GM18867 (cell line): ENCODE data around the gene NAE1.
A peak's percentile ranks its signal among the peaks of the same experiment; 100 is the strongest.
"Not testable (repeated sequence)": the region's sequence is repeated elsewhere in the genome, so short reads cannot be mapped to it uniquely, and the experiment has no call there.

ENCODE experiments used
- ATAC-seq: cut with Tn5 transposase; IDR thresholded peaks from one replicate; pipeline ENCODE4 v1.9.1; 2021; ENCODE audit warnings: mild to moderate bottlenecking, moderate library complexity; ENCODE audit not compliant: unreplicated experiment

Gene NAE1

DNA sequence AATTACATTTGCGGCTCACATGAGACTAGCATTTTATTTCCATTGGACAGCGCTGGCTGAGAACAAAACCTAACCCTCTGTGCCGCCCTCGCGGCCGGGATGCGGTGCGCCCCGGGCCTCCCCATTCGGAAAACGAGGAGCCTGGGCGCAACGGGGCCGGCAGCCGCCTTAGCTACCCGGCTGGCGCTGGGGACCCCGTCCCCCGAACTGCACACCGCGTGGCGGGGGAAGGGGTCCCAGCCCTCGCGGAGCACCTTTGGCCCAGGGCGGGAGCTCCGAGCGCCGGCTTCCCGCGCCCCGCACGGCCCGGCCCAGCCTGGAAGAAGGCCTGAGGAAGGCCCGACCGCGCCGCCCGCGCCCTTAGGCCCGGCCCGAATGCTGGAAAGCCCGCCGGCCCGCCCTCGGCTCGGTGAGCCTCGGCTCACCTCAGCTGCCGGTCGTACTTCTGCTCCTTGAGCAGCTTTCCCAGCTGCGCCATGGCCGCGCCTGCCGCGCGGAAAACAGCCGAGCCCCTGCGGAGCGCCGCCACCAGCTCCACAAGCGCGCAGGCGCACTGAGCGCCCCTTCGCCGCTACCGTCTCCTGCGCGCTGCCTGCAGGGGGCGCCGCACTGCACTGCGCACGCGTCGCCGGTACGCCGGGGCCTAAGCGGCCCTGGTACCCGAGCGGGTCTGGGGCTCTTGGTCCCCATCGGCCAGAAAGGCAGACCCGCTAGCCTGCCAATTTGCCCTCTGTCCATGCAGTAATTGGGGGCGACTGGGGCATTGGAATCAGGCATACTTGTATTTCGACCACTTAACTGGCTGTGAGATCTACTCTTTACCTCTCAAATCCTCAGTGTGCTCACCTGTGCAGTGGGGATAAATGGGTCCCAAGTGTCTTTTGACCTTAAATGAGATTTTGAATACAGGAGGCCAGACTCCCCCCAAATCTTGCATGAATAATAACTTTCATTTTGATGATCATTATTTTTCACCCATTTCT, at the start of gene NAE1:
Gene NAE1, minus strand, starts transcription at position 555 of the 983 bp plus-strand sequence. Its CDS starts 77 bp downstream, at position 478.
- peak; percentile 92 for ATAC-seq

DNA sequence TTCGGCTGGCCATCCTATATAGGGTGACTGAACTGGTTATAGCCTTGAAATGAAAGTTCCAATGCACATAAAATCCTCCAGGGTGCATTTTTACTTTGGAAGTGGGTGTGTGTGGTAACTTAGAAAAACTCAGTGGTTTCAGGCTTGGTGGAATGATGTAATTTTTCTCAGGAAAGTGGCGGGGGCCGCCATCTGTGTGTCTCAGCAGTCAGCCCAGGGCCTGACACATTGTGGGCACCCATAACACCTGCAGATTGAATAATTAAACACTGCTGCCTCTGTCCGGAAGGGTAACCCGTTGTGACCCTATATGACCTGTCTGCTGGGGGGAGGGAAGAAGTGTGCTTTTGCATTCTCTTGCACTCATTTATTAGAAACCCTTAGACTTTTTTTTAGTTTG, 47.3 kb upstream of the NAE1 start:
- ATAC-seq = no peak

DNA sequence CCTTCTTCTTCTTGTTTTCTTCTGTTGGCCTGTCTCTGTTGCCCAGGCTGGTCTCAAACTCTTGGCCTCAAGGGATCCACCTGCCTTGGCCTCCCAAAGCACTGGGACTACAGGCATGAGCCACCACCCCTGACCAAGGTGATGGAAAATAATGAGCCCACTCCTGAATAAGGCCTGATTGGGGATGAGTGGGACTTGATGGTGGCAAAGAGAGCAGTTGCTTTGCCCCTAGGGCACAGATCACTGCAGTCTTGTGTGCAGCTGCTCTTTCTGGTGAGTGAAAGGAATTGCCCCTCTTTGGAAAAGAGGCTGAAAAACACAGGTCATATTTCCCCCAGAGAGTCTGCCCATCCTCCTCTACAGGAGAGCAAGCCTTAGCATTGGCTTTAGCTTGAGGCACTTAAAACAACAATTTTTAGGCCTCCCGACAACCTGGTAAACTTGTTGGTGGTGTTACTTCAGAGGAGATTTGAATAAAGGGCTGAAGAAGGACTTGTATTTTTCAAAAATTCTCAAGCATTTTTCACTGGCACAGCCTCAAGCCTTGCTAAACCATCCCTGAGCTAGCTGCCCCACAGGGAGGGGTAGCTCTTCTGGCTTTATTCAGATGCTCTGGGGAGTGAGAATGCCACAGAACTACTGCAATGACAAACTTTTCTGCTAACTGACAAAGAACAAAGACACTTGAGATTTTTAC, 43.5 kb upstream of the NAE1 start:
- ATAC-seq = no peak

DNA sequence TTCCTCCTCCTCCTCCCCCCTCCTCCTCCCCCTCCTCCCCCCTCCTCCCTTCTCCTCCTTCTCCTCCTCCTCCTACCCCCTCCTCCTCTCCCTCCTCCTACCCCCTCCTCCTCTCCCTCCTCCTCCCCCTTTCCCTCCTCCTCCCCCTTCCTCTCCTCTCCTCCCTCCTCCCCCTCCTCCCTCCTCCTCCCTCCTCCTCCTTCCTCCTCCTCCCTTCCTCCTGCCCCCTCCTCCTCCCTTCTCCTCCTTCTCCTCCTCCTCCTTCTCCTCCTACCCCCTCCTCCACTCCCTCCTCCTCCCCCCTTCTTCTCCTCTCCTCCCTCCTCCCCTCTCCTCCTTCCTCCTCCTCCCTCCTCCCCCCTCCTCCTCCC, 42.9 kb upstream of the NAE1 start:
- no peak for ATAC-seq

DNA sequence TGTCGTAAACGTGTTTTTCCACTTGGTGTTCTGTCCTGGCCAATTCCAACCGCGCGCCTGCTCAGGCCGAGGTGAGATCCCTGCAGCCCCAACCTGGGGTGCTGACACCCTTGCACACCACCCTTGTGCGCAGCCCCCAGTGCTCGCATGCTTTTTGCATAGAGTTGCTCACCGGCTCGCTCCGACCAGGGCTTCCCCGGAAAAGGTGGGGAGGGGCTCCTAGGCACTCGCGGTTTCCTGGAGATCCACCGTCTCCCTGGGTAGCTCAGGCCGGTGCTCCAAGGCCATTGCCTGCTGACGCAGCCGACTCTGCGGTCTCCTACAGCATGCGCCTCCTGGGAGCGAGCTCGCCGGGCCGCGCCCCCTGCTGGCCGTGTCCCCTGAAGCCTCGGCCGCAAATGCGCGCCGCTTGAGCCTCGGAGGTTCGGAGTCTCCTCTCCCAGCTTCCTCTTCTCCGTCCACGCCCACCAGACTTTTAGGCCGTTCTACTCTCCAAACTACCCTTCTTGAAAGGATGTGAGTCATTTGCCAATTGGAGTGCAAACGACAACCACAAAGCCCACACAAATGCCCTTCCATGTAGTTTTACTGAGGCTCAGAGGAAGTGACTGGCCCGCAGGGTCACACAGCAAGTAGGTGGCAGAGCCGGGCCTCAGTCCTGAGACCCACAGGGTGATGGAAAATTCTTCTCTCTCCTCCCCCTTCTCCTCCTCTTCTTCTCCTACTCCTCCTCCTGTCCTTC, 42.3 kb upstream of the NAE1 start:
- ATAC-seq = peak; percentile 83

DNA sequence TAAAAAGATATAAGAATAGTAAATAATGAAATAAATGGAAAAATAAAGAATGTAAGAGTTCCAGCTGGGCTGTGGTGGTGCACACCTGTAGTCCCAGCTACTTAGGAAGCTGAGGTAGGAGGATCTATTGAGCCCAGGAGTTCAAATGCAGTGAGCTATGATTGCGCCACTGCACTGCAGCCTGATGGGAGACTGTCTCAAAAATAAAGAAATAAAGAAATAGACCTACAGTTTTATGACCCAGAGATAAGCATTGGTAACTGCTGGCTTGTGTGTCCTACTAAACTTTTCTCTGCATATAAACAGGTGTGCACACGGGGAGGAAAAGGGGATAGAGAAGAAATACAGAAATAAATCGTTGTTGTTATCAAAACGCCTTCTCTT, 41.8 kb upstream of the NAE1 start:
- no peak for ATAC-seq

DNA sequence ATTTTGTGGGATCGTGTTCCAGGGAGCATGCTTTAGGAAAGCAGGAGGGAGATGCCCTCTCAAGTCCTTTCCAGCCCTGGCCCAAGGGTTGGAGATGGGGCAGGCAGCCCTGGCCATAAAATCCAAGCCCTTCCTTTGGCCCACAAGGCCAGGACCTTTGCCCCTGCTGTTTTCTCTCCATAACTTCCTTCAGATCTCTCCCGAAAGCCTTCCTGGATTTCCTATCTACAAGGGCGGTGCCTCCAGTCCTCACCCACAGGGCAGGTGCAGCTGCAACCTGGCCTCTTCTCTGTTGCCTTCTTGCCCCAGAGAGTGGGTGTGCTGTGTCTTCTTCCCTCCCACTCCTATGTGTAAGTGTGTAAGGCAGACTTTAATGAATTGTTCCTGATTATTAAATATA, 41.1 kb upstream of the NAE1 start:
- ATAC-seq = no peak

DNA sequence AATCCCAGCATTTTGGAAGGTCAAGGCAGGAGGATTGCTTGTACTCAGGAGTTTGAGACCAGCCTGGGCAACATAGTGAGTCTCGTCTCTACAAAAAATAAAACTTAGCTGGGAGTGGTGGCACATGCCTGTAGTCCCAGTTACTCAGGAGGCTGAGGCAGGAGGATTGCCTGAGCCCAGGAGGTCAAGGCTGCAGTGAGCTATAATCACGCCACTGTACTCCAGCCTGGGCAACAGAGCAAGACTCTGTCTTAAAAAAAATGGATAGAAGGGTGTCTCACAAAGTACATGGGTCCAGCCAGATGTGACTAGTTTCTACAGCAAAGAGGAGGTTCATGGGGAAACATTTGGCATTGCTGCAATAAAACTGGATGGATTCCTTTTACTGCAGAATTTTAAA, 40.6 kb upstream of the NAE1 start:
- not testable (repeated sequence) for ATAC-seq

DNA sequence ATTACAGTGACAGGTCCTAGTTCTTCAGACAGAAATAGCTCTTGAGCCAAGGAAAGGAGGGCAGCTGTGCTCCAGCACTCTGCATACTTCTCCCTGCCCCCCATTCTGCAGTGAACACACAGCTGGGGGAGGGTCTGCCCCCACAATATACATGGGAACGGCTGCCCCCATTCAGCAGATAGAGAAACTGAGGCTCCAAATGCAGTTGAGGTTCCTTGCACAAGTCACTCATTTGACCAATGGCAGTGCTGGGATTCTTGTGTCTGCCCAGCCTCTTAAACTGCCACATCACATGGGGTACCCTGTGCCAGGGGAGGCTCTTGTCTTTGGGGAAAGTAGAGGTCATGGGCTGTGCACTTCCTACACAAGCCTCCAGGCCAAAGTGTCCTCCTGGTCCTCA, 38.6 kb upstream of the NAE1 start:
- ATAC-seq = no peak

DNA sequence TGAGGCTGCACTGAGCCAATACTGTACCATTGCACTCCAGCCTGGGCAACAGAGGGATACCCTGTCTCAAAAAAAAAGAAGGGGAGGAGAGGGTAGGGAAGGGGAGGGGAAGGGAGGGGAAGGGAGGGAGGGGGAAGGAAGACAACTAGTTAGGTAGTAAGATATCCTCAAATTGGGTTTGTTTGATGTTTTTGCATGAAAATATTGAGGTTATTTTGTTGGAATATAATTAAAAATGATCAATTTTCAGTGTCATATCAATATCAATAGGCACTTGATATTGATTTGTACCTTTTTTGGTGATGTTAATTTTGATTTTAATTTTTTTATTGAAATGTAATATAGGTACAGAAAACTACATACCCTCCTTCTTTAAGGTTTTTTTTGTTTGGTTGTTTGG, 32.9 kb upstream of the NAE1 start:
- ATAC-seq = no peak

DNA sequence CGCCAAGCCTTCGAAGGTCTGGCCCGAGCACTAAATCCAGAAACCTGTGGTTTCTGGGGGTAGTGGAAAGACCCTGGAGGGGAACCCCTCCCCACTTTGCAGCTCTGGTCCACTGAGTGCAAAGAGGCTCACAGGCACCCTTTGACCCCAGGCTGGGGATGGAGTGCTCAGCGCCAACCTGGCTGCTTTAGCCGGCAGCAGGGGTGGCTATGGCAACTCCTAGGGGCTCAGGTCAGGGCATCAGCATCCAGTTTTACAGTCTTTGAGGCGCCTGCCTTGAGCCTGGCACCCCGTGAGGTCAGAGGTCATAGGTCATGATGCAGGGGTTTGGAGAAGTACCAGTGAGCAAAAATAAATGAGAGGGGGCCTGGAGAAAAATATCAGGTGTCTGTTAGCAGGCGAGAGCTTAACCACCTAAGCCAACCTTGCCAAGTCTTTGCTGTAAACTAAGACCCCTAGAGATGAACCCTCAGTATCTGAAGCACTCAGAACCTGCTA, 31.3 kb upstream of the NAE1 start:
- no peak for ATAC-seq

DNA sequence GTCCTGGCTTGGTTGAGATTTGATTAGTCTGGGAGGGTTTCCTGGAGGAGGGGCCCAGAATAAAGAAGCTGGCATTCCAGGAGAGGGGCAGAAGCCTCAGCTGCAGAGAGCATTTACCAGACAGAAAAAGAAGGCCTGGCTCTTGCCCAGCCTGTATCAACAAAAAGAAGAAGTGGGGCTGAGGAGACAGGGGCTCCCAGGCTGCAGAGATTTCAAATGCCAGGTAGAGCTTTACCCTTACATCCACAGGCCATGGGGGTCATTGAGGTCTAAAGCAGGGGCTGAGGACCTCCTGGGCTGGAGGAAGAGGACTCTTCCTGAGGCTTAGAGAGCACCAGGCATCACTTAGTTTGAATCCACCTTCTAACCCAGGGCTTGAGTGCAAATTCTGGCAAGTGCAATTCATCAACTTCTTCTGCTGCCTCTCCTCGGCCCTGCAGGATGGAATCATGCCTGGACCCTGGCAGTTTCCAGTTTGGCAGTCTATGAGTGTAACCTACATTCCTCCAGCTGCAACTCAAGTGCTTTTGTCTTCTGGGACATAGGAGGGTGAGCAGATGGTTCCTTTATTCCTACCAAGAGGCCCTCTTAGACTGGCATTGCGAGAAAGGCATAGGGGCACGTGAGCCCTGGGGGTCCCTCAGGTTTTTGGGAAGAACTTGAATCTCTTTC, 28.8 kb upstream of the NAE1 start:
- no peak for ATAC-seq

DNA sequence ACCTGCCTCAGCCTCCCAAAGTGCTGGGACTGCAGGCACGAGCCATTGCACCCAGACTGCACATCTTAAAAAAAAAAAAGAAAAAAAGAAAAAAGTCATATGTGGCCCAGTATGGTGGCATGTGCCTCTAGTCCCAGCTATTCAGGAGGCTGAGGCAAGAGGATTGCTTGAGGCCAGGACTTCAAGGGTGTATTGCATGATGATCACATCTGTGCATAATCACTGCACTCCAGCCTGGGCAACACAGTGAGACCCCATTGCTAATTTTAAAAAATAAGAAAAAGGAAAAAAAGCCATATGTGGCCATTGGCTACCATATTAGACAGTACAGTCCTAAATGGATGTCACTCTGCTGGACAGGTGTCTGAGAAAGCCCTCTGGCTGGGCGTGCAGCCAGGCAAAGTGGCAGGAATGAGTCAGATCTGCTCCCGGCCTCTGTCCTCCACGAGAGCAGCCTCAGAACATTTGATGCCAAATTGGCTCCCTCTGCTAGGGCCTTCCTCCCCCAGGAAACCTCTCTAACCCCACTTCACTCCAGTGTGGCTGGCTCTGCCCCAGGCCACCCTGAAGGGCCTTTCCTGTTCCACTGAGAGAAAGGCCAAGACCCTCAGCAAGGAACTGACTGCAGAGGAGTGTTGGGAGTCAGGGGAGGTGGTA, 28.1 kb upstream of the NAE1 start:
- no peak for ATAC-seq

DNA sequence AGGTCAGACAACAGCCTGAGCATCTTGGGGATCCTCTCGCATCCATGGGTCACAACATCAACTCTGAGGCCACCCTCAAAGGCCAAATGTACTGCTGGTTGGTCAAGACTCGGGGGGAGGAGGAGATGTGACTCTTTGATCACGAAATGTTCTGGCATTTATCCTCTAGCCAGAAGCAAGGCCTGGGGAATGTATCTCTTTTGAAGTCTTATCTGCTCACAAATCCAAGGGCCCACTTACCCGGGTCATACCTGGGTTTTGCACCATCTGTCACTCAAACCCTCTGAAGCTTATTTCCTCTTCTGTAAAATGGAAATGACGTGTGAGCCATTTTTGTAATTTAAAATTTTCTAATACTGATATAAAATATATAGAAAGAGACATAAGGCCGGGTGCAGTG, 26.7 kb upstream of the NAE1 start:
- no peak for ATAC-seq

DNA sequence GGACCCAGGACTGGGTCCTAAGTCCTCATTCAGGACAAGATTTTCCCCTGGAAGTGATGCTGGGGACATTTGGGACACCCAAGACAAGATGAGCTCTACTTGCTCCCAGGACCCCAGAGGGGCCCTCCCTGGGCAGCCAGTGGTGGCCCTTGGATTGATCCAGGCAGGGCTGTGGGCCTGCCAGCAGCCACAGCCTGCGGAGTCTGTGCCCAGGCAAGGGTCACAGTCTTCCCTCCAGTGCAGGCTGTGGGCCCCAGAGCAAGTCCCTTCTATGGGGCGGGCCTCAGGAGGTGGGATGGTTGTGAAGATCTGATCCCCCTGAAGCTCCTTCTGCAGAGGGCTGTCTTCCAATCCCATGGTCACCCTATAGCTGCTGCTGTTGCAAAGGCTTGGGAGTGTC, 26.0 kb upstream of the NAE1 start:
- no peak for ATAC-seq

DNA sequence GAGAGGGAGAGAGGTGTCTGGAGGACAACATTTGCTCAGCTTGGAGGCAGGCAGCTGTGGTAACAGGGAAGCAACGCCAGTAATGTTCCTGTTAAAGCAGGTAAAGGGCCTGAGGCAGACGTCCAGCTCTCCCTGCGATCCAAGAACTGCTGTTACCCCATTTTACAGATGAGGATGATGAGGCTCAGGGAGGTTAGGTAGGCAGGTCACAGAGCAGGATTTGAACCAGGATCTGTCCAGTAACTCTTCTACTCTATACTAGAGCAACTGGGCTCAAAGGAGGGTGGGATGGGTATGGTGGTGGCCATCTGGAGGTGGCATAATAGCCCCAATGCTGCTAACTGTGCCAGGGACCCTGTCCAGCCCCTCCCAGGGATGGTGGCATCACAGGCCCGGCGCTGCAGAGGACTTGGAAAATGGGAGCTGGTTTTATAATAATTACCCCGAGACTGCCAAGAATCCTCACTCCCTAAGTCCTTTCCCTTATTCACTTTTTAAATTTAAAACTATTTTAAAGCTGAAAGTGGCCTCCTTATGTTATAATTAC, 25.5 kb upstream of the NAE1 start:
- no peak for ATAC-seq

DNA sequence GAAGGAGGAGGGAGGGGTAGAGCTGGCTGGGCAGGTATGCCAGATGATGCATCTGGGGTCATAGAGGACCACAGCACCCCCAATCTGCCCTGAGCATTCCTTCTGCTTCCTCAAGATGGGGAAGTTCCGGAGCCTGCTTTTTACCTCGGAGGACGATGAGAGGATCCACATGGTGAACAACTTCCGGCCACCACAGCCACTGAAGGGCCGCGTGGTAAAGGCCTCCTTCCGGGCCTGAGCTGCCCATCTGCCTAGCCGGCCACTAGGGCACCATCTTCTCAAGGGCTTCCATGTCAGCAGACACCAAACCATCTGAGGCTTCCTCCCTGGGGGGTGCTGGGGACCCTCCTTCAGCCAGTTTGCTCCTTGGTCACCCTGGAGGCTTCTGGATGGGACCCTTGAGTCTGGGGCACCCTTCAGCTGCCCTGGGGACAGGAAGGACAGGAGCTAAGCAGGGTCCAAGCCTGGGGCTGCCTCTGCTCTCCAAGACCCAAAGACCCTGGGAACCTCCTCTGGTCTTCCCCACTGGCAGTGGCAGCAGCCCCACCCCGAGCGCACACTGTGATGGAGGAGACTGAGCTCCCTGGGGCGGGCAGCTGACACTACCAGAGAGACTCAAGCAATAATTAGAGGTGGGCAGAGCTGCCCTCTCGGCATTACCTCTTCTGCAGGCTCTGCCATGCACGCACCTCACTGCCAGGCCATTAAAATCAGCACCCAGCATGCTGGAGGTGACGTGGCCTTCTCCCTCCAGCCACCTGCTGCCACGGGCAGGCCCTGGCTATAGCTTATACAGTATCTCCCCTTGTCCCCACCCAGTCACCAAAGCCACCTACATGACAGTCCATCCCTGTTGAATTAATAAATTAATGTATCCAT, 22.7 kb upstream of the NAE1 start:
- no peak for ATAC-seq

DNA sequence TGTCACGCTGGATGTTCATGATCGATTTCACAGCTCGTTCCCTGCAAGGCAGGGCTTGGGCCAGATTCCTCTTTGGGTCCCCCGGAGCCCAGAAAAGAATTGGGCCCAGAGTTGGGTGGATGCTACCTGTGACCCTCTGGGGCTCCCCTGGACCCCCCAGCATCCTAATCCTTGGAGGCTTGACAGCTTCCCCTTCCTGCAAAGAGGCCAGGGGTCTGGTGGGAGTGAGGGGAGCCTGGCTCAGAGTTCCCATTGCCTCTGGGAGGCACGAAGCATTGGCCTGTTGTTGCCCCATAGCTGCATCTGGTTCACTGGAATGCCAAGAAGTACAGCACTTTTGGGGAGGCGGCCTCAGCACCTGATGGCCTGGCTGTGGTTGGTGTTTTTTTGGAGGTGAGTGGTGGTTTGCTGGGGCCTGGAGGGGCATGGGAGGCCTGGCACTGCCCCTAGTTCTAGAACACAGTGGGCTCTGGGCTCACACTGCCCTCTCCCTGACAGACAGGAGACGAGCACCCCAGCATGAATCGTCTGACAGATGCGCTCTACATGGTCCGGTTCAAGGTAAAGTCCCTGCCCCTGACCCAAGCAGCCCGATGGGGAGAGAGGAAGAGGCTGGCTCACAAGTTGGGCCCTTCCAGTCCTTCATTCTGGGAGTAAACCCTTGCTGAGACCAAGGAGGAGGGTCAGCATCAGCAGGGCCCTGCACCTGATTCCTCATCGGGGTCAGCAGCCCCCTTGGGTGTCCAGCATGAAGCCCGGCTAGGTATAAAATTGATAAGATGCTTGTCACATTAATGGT, 20.6 kb upstream of the NAE1 start:
- ATAC-seq = no peak
